Endothelial cell (in vitro differentiated cells): ENCODE measurements around the gene UBL4A. TPM values are rescaled to one million over a fixed set of nuclear protein-coding genes. Genes with fewer than 3 reads are reported as not detected.

Experiments used
- DNase-seq: peaks from one replicate; pipeline ENCODE4 v3.0.0; 2021; ENCODE audit warnings: low spot score
- H3K27ac Mint-ChIP-seq: one replicate; pipeline ENCODE4 v1.8.0; 2021; ENCODE audit warnings: mixed read lengths, inconsistent platforms; ENCODE audit not compliant: unreplicated experiment
- H3K27me3 Mint-ChIP-seq: one replicate; pipeline ENCODE4 v1.8.0; 2021; ENCODE audit warnings: mild to moderate bottlenecking, moderate library complexity, mixed read lengths, inconsistent platforms; ENCODE audit not compliant: unreplicated experiment
- H3K36me3 Mint-ChIP-seq: one replicate; pipeline ENCODE4 v1.8.0; 2021; ENCODE audit warnings: mild to moderate bottlenecking, low read depth, mixed read lengths, inconsistent platforms; ENCODE audit not compliant: unreplicated experiment
- H3K4me1 Mint-ChIP-seq: one replicate; pipeline ENCODE4 v1.8.0; 2021; ENCODE audit warnings: mild to moderate bottlenecking, mixed read lengths, inconsistent platforms; ENCODE audit not compliant: unreplicated experiment
- H3K4me3 Mint-ChIP-seq: one replicate; pipeline ENCODE4 v1.8.0; 2021; ENCODE audit warnings: mild to moderate bottlenecking, mixed read lengths, inconsistent platforms; ENCODE audit not compliant: unreplicated experiment
- H3K9me3 Mint-ChIP-seq: one replicate; pipeline ENCODE4 v1.8.0; 2021; ENCODE audit warnings: mixed read lengths, inconsistent platforms; ENCODE audit not compliant: unreplicated experiment
- CTCF ChIP-seq: fragments of 200-600 bp; sonication (generic); IDR thresholded peaks from one replicate; pipeline ENCODE4 v1.5.0; 2021; ENCODE audit warnings: antibody characterized with exemption; ENCODE audit not compliant: unreplicated experiment
- total RNA-seq: library from RNA; stranded (reverse); fragmentation: NEBNext Ultra II Directional; extraction: Animal tissue kit (Norgen Biotek cat#: 25700); gene quantifications from one replicate; pipeline ENCODE4 v1.2.1, GENCODE V29; 2021; ENCODE audit not compliant: unreplicated experiment

Gene UBL4A
- total RNA-seq, 1 donor from 2014 or later: 16.8 TPM

- no peaks in the 10 kb centered on the region for H3K9me3 Mint-ChIP-seq
- peaks cover 7% of the 10 kb centered on the region for H3K4me1 Mint-ChIP-seq
- TF ChIP-seq CTCF: no peak
- H3K4me3 Mint-ChIP-seq: peak overlapping the region; percentile 67
- peaks cover 4% of the 10 kb centered on the region for H3K36me3 Mint-ChIP-seq
- DNase-seq: no peak
- peaks cover 2% of the 10 kb centered on the region for H3K27me3 Mint-ChIP-seq
- no peak overlapping the region for H3K27ac Mint-ChIP-seq
These were observed 1.0 kb downstream of the UBL4A start for GRCh38 chrX:154485150-154486051.

GRCh38 chrX:154484255-154485149, 1.9 kb downstream of the UBL4A start:
- no peak for DNase-seq
- no peak overlapping the region for H3K27ac Mint-ChIP-seq
- no peak for TF ChIP-seq CTCF
- H3K9me3 Mint-ChIP-seq: no peaks in the 10 kb centered on the region
- H3K4me3 Mint-ChIP-seq: no peak overlapping the region
- H3K36me3 Mint-ChIP-seq: peaks cover 4% of the 10 kb centered on the region
- H3K4me1 Mint-ChIP-seq: peaks cover 5% of the 10 kb centered on the region
- H3K27me3 Mint-ChIP-seq: peaks cover 2% of the 10 kb centered on the region

- peaks cover 2% of the 10 kb centered on the region for H3K27me3 Mint-ChIP-seq
- TF ChIP-seq CTCF: no peak
- no peak overlapping the region for H3K27ac Mint-ChIP-seq
- H3K4me1 Mint-ChIP-seq: peaks cover 5% of the 10 kb centered on the region
- DNase-seq: no peak
- peaks cover 4% of the 10 kb centered on the region for H3K36me3 Mint-ChIP-seq
- H3K9me3 Mint-ChIP-seq: no peaks in the 10 kb centered on the region
- H3K4me3 Mint-ChIP-seq: peak overlapping the region; percentile 59
These were observed 3.1 kb downstream of the UBL4A start for GRCh38 chrX:154483325-154483724.

- no peak for DNase-seq
These were observed 3.6 kb downstream of the UBL4A start for GRCh38 chrX:154482786-154483185.

More at GRCh38 chrX:154482786-154483185, 3.6 kb downstream of the UBL4A start:
- Mint-ChIP-seq H3K4me3 (no peak overlapping the region), H3K36me3 (peaks cover under 1% of the 10 kb centered on the region), H3K27ac (no peak overlapping the region), H3K27me3 (peaks cover 1% of the 10 kb centered on the region), H3K4me1 (peaks cover 5% of the 10 kb centered on the region), H3K9me3 (no peaks in the 10 kb centered on the region)
- no peak for TF ChIP-seq CTCF
